Prostate gland (tissue), 2 donors: ENCODE data around the gene IRF4.

Experiments used
- POLR2AphosphoS5 ChIP-seq: sonication (generic); formaldehyde crosslinking; IDR thresholded peaks from one replicate; pipeline ENCODE4 v1.6.1; 2017; ENCODE audit warnings: antibody characterized with exemption
- TF ChIP-seq, protein P1 (sequence below), 4 experiments: fragments of 200-600 bp in 2 of 4; fragments of 450-650 bp in 2 of 4; sonication (generic) in 2 of 4; IDR thresholded peaks; 1 replicate in 3 of 4; 2 replicates in 1 of 4; pipeline ENCODE4 v1.5.1; 2016 to 2019; ENCODE audit warnings: antibody characterized with exemption in 4 of 4, mild to moderate bottlenecking in 2 of 4, moderate library complexity in 2 of 4

DNA sequence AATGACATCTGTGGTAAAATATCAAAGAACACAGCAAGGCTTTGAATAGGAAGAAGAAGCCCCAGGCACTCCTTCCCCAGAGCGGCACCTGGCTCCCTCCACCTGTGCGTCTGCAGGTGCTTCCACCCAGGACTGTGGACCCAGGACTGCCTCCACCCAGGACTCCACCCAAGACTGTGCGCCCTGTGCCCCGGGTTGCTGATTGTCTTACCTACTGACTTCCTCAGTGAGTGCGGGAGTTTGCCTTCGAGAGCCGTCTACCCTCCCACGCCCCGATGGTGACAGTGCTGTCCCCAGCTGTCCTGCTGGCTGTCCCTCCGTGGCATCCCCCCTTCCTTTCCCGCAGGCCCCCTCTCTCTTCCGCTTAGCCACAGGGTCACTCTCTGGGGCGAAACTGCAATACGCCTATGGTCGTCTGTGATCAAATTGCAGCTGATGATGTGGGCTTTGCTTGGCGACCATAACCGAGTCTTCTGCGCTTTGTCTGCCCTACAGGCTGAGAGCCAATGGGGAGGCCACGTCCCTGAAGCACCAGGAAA is 52.1 kb downstream of the IRF4 start:
- no peak for TF ChIP-seq POLR2AphosphoS5
- TF ChIP-seq, protein P1, sequence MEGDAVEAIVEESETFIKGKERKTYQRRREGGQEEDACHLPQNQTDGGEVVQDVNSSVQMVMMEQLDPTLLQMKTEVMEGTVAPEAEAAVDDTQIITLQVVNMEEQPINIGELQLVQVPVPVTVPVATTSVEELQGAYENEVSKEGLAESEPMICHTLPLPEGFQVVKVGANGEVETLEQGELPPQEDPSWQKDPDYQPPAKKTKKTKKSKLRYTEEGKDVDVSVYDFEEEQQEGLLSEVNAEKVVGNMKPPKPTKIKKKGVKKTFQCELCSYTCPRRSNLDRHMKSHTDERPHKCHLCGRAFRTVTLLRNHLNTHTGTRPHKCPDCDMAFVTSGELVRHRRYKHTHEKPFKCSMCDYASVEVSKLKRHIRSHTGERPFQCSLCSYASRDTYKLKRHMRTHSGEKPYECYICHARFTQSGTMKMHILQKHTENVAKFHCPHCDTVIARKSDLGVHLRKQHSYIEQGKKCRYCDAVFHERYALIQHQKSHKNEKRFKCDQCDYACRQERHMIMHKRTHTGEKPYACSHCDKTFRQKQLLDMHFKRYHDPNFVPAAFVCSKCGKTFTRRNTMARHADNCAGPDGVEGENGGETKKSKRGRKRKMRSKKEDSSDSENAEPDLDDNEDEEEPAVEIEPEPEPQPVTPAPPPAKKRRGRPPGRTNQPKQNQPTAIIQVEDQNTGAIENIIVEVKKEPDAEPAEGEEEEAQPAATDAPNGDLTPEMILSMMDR (IDR thresholded peaks at IDR 0.05): no peak
